Urinary bladder (tissue), 4 donors: ENCODE measurements around the gene INPP5A. TPM values are rescaled to one million over a fixed set of nuclear protein-coding genes. Genes with fewer than 3 reads are reported as not detected.
A peak's percentile ranks its signal among the peaks of the same experiment; 100 is the strongest.
"Not testable (repeated sequence)": the region's sequence is repeated elsewhere in the genome, so short reads cannot be mapped to it uniquely, and the experiment has no call there.

Experiments
- DNase-seq: peaks from one replicate; pipeline ENCODE4 v3.0.0-alpha.2; 2015; ENCODE audit errors: extremely low spot score
- H3K27ac ChIP-seq: one replicate; pipeline ENCODE4 v1.5.1; 2013; ENCODE audit warnings: low read depth, mild to moderate bottlenecking, moderate library complexity
- H3K36me3 ChIP-seq: one replicate; pipeline ENCODE4 v1.6.1; 2013; ENCODE audit warnings: mild to moderate bottlenecking, moderate library complexity; ENCODE audit not compliant: insufficient read depth
- H3K4me1 ChIP-seq: one replicate; pipeline ENCODE4 v1.6.1; 2013; ENCODE audit warnings: mild to moderate bottlenecking, moderate library complexity; ENCODE audit not compliant: insufficient read depth
- H3K4me3 ChIP-seq: one replicate; pipeline ENCODE4 v1.5.1; 2013; ENCODE audit warnings: low read depth, low read length
- WGBS: extraction: QIAGEN DNeasy Blood & Tissue Kit; methylation state at CpG from one replicate; pipeline ENCODE4 v1.1.7; 2013; 5-methylcytosine and 5-hydroxymethylcytosine counted together
- polyA plus RNA-seq: library from polyadenylated mRNA; stranded (reverse); fragments of 200-250 nt; gene quantifications from one replicate; pipeline ENCODE4 v1.2.3, GENCODE V29; 2013
- total RNA-seq: library from RNA; depleted of rRNA; stranded (reverse); fragments of >200 nt; gene quantifications from one replicate; pipeline ENCODE4 v1.2.3, GENCODE V29; 2014
- donor health status: healthy with polysubstance abuse.
- donor health status: healthy.

Gene INPP5A
- total and polyA plus RNA-seq, 2 donors = 61.0 to 66.2 TPM

- WGBS = 92% methylated on average over 36 of the region's 36 CpGs
- H3K27ac ChIP-seq = no peak overlapping the region
- no peak for DNase-seq
- no peaks in the 10 kb centered on the region for H3K36me3 ChIP-seq
- no peaks in the 10 kb centered on the region for H3K4me1 ChIP-seq
- H3K4me3 ChIP-seq = no peak overlapping the region
Measured at GRCh38 chr10:132677473-132678227, 140.1 kb downstream of the INPP5A start.

- H3K4me3 ChIP-seq = no peak overlapping the region
- no peak for DNase-seq
- 91% methylated on average over 13 of the region's 13 CpGs for WGBS
- no peak overlapping the region for H3K27ac ChIP-seq
- no peaks in the 10 kb centered on the region for H3K36me3 ChIP-seq
- H3K4me1 ChIP-seq = no peaks in the 10 kb centered on the region
Measured at GRCh38 chr10:132678436-132679216, 141.0 kb downstream of the INPP5A start.

- 96% methylated on average over 10 of the region's 10 CpGs for WGBS
- H3K4me1 ChIP-seq = no peaks in the 10 kb centered on the region
- H3K27ac ChIP-seq = no peak overlapping the region
- H3K36me3 ChIP-seq = no peaks in the 10 kb centered on the region
- no peak overlapping the region for H3K4me3 ChIP-seq
- no peak for DNase-seq
Measured at GRCh38 chr10:132679217-132679595, 141.6 kb downstream of the INPP5A start.

- DNase-seq = no peak
- no peak overlapping the region for H3K27ac ChIP-seq
- WGBS = 96% methylated on average over 3 of the region's 3 CpGs
- H3K4me1 ChIP-seq = no peaks in the 10 kb centered on the region
- H3K36me3 ChIP-seq = no peaks in the 10 kb centered on the region
- H3K4me3 ChIP-seq = no peak overlapping the region
Measured at GRCh38 chr10:132679640-132680039, 142.1 kb downstream of the INPP5A start.

GRCh38 chr10:132680741-132681140 lies 143.2 kb downstream of the INPP5A start:
- H3K4me1 ChIP-seq = not testable (repeated sequence)

GRCh38 chr10:132681858-132682755 lies 144.5 kb downstream of the INPP5A start:
- no peaks in the 10 kb centered on the region for H3K36me3 ChIP-seq
- no peak overlapping the region for H3K27ac ChIP-seq
- WGBS = 92% methylated on average over 25 of the region's 25 CpGs
- H3K4me1 ChIP-seq = no peaks in the 10 kb centered on the region
- no peak for DNase-seq
- H3K4me3 ChIP-seq = no peak overlapping the region

More at GRCh38 chr10:132680741-132681140, 143.2 kb downstream of the INPP5A start:
- not testable (repeated sequence) for H3K4me3 ChIP-seq, H3K27ac ChIP-seq, H3K36me3 ChIP-seq, DNase-seq
- WGBS = 94% methylated on average over 23 of the region's 28 CpGs

- DNase-seq = no peak
- no peaks in the 10 kb centered on the region for H3K4me1 ChIP-seq
- WGBS = 87% methylated on average over 12 of the region's 12 CpGs
- no peaks in the 10 kb centered on the region for H3K36me3 ChIP-seq
- H3K4me3 ChIP-seq = no peak overlapping the region
- H3K27ac ChIP-seq = no peak overlapping the region
Measured at GRCh38 chr10:132684164-132684891, 146.7 kb downstream of the INPP5A start.

- no peaks in the 10 kb centered on the region for H3K36me3 ChIP-seq
- H3K27ac ChIP-seq = no peak overlapping the region
- H3K4me3 ChIP-seq = no peak overlapping the region
- WGBS = 69% methylated on average over 32 of the region's 32 CpGs
- DNase-seq = peak; percentile 41
- H3K4me1 ChIP-seq = no peaks in the 10 kb centered on the region
Measured at GRCh38 chr10:132685101-132685891, 147.7 kb downstream of the INPP5A start.

GRCh38 chr10:132685921-132686680 lies 148.5 kb downstream of the INPP5A start:
- Histone ChIP-seq H3K36me3 (no peaks in the 10 kb centered on the region), H3K27ac (no peak overlapping the region), H3K4me3 (no peak overlapping the region), H3K4me1 (no peaks in the 10 kb centered on the region)
- no peak for DNase-seq
- 92% methylated on average over 25 of the region's 25 CpGs for WGBS

GRCh38 chr10:132687181-132687892 lies 149.8 kb downstream of the INPP5A start:
- DNase-seq = no peak
- WGBS = 92% methylated on average over 21 of the region's 21 CpGs

GRCh38 chr10:132687893-132688579 lies 150.4 kb downstream of the INPP5A start:
- H3K4me3 ChIP-seq = no peak overlapping the region
- 81% methylated on average over 14 of the region's 14 CpGs for whole genome bisulfite sequencing
- DNase-seq = no peak

More at GRCh38 chr10:132687181-132687892, 149.8 kb downstream of the INPP5A start:
- no peak overlapping the region for H3K4me3 ChIP-seq
- no peaks in the 10 kb centered on the region for H3K4me1 ChIP-seq
- no peaks in the 10 kb centered on the region for H3K36me3 ChIP-seq
- no peak overlapping the region for H3K27ac ChIP-seq

More at GRCh38 chr10:132687893-132688579, 150.4 kb downstream of the INPP5A start:
- no peaks in the 10 kb centered on the region for H3K4me1 ChIP-seq
- no peaks in the 10 kb centered on the region for H3K36me3 ChIP-seq
- H3K27ac ChIP-seq = no peak overlapping the region
